Measurements from ENCODE around the gene STAG2. TPM values are rescaled to one million over a fixed set of nuclear protein-coding genes. Genes with fewer than 3 reads are reported as not detected.
A peak's percentile ranks its signal among the peaks of the same experiment; 100 is the strongest.

Gene STAG2
- total and polyA plus RNA-seq, 2 experiments from 2014 or later: 29.2 to 51.7 TPM

GRCh38 chrX:123943488-123943887 lies 18.0 kb upstream of the STAG2 start:
- 9 to 17% methylated on average over 2 of the region's 2 CpGs for WGBS, 2 experiments (ENCODE audit: low coverage in 1 of 2, low lambda C conversion rate in 2 of 2, missing lambda C conversion rate in 2 of 2)
- no peaks in the 10 kb centered on the region for H3K4me1 ChIP-seq (ENCODE audit: insufficient read depth)

GRCh38 chrX:123949846-123950245 lies 11.7 kb upstream of the STAG2 start:
- in situ Hi-C loops (cut with MboI): no loop called here
- no peak for DNase-seq

More at GRCh38 chrX:123943488-123943887, 18.0 kb upstream of the STAG2 start:
- H3K4me2 ChIP-seq (ENCODE audit: unreplicated experiment): no peak overlapping the region
- H3K4me3 ChIP-seq: no peak overlapping the region
- no peaks in the 10 kb centered on the region for H3K36me3 ChIP-seq (ENCODE audit: low read depth)
- no peak for DNase-seq
- TF ChIP-seq EZH2phosphoT487 (IDR thresholded peaks at IDR 0.05; ENCODE audit: insufficient read depth, low read depth): no peak
- no peak for TF ChIP-seq EZH2 (IDR thresholded peaks at IDR 0.05; ENCODE audit: insufficient read depth, poor library complexity, severe bottlenecking)
- no peaks in the 10 kb centered on the region for H4K20me1 ChIP-seq (ENCODE audit: insufficient read depth)
- no peaks in the 10 kb centered on the region for H3K9me3 ChIP-seq (ENCODE audit: low read depth)
- H3F3A ChIP-seq (ENCODE audit: insufficient read depth): no peaks in the 10 kb centered on the region
- H3K27ac ChIP-seq: no peak overlapping the region
- no peaks in the 10 kb centered on the region for H3K9me2 ChIP-seq (ENCODE audit: insufficient read depth)
- H3K27me3 ChIP-seq (replicated peaks; ENCODE audit: insufficient read depth): no peaks in the 10 kb centered on the region
- no peak overlapping the region for H3K9ac ChIP-seq
- H2AFZ ChIP-seq: no peak overlapping the region
- H3K79me2 ChIP-seq (ENCODE audit: insufficient read depth): no peaks in the 10 kb centered on the region
- in situ Hi-C loops (cut with MboI): no loop called here

GRCh38 chrX:123959281-123960063 lies 2.0 kb upstream of the STAG2 start:
- H3K4me1 ChIP-seq (ENCODE audit: insufficient read depth): peaks cover 7% of the 10 kb centered on the region; the same call in 1 of the 2 replicates
- no peaks in the 10 kb centered on the region for H3K9me3 ChIP-seq (ENCODE audit: low read depth)
- in situ Hi-C loops (cut with MboI): no loop called here
- H3K79me2 ChIP-seq (ENCODE audit: insufficient read depth): peaks cover 32% of the 10 kb centered on the region
- peak overlapping the region; percentile 93 for H3K4me3 ChIP-seq
- no peaks in the 10 kb centered on the region for H3K36me3 ChIP-seq (ENCODE audit: low read depth)
- H3K9me2 ChIP-seq (ENCODE audit: insufficient read depth): no peaks in the 10 kb centered on the region
- TF ChIP-seq EZH2 (IDR thresholded peaks at IDR 0.05; ENCODE audit: insufficient read depth, poor library complexity, severe bottlenecking) (no peak), EZH2phosphoT487 (IDR thresholded peaks at IDR 0.05; ENCODE audit: insufficient read depth, low read depth) (no peak)
- peak overlapping the region; percentile 96 for H3K27ac ChIP-seq
- H3K9ac ChIP-seq: peak overlapping the region; percentile 99
- peak overlapping the region; percentile 93 for H3K4me2 ChIP-seq (ENCODE audit: unreplicated experiment)
- H4K20me1 ChIP-seq (ENCODE audit: insufficient read depth): no peaks in the 10 kb centered on the region
- no peaks in the 10 kb centered on the region for H3K27me3 ChIP-seq (replicated peaks; ENCODE audit: insufficient read depth)
- DNase-seq: peak; percentile 61
- WGBS, 2 experiments (ENCODE audit: low coverage in 1 of 2, low lambda C conversion rate in 2 of 2, missing lambda C conversion rate in 2 of 2): 0 to 2% methylated on average over 29 to 35 of the region's 35 CpGs
- H3F3A ChIP-seq (ENCODE audit: insufficient read depth): peaks cover 23% of the 10 kb centered on the region
- H2AFZ ChIP-seq: peak overlapping the region; percentile 95

More at GRCh38 chrX:123949846-123950245, 11.7 kb upstream of the STAG2 start:
- H4K20me1 ChIP-seq (ENCODE audit: insufficient read depth): no peaks in the 10 kb centered on the region
- no peaks in the 10 kb centered on the region for H3K36me3 ChIP-seq (ENCODE audit: low read depth)
- H3F3A ChIP-seq (ENCODE audit: insufficient read depth): no peaks in the 10 kb centered on the region
- H3K4me1 ChIP-seq (ENCODE audit: insufficient read depth): no peaks in the 10 kb centered on the region
- H3K4me3 ChIP-seq: no peak overlapping the region
- no peaks in the 10 kb centered on the region for H3K9me3 ChIP-seq (ENCODE audit: low read depth)
- 92 to 100% methylated on average over 2 of the region's 2 CpGs for WGBS, 2 experiments (ENCODE audit: low coverage in 1 of 2, low lambda C conversion rate in 2 of 2, missing lambda C conversion rate in 2 of 2)
- no peak overlapping the region for H3K27ac ChIP-seq
- H3K9ac ChIP-seq: no peak overlapping the region
- no peaks in the 10 kb centered on the region for H3K9me2 ChIP-seq (ENCODE audit: insufficient read depth)
- H3K79me2 ChIP-seq (ENCODE audit: insufficient read depth): no peaks in the 10 kb centered on the region
- H3K4me2 ChIP-seq (ENCODE audit: unreplicated experiment): no peak overlapping the region
- no peaks in the 10 kb centered on the region for H3K27me3 ChIP-seq (replicated peaks; ENCODE audit: insufficient read depth)
- H2AFZ ChIP-seq: no peak overlapping the region
- TF ChIP-seq EZH2 (IDR thresholded peaks at IDR 0.05; ENCODE audit: insufficient read depth, poor library complexity, severe bottlenecking): no peak

- Histone ChIP-seq H3K79me2 (ENCODE audit: insufficient read depth) (peaks cover 46% of the 10 kb centered on the region), H4K20me1 (ENCODE audit: insufficient read depth) (no peaks in the 10 kb centered on the region; the same call in 1 of the 2 replicates), H3K9me3 (ENCODE audit: low read depth) (no peaks in the 10 kb centered on the region), H2AFZ (peak overlapping the region; percentile 67), H3K36me3 (ENCODE audit: low read depth) (no peaks in the 10 kb centered on the region), H3F3A (ENCODE audit: insufficient read depth) (peaks cover 33% of the 10 kb centered on the region), H3K4me1 (ENCODE audit: insufficient read depth) (peaks cover 21% of the 10 kb centered on the region; the same call in 1 of the 2 replicates), H3K9me2 (ENCODE audit: insufficient read depth) (no peaks in the 10 kb centered on the region), H3K4me2 (ENCODE audit: unreplicated experiment) (peak overlapping the region; percentile 78), H3K27ac (peak overlapping the region; percentile 100), H3K4me3 (peak overlapping the region; percentile 89), H3K27me3 (replicated peaks; ENCODE audit: insufficient read depth) (no peaks in the 10 kb centered on the region), H3K9ac (peak overlapping the region; percentile 100)
- in situ Hi-C loops (cut with MboI): no loop called here
- TF ChIP-seq EZH2 (IDR thresholded peaks at IDR 0.05; ENCODE audit: insufficient read depth, poor library complexity, severe bottlenecking): no peak
- TF ChIP-seq EZH2phosphoT487 (IDR thresholded peaks at IDR 0.05; ENCODE audit: insufficient read depth, low read depth): no peak
- WGBS, 2 experiments (ENCODE audit: low coverage in 1 of 2, low lambda C conversion rate in 2 of 2, missing lambda C conversion rate in 2 of 2): 2% methylated on average over 13 of the region's 13 CpGs; no CpG with 5 or more reads in 1 of the 2 experiments
- DNase-seq: no peak
These were observed 594 bp upstream of the STAG2 start for GRCh38 chrX:123960956-123961267.

All from GM23248 (cell line).